SJCRH30 (cell line): ENCODE data around the gene C9orf50. TPM values are rescaled to one million over a fixed set of nuclear protein-coding genes. Genes with fewer than 3 reads are reported as not detected.
"Not testable (repeated sequence)": the region's sequence is repeated elsewhere in the genome, so short reads cannot be mapped to it uniquely, and the experiment has no call there.

Source experiments
- DNase-seq, 2 experiments: peaks; one replicate each; pipeline ENCODE4 v3.0.0-alpha.2; 2015 to 2020
- H3K27ac ChIP-seq: fragments of 250-450 bp; sonication (Bioruptor Pico); 2 replicates; pipeline ENCODE4 v1.5.1; 2020; ENCODE audit warnings: mild to moderate bottlenecking, moderate library complexity
- H3K27me3 ChIP-seq: fragments of 250-450 bp; sonication (Bioruptor Pico); 2 replicates; pipeline ENCODE4 v1.5.1; 2020; ENCODE audit warnings: mild to moderate bottlenecking, moderate library complexity
- H3K36me3 ChIP-seq: fragments of 250-450 bp; sonication (Bioruptor Pico); 2 replicates; pipeline ENCODE4 v1.5.1; 2020; ENCODE audit warnings: mild to moderate bottlenecking, moderate library complexity
- H3K4me1 ChIP-seq: fragments of 250-450 bp; sonication (Bioruptor Pico); 2 replicates; pipeline ENCODE4 v1.5.1; 2020; ENCODE audit warnings: mild to moderate bottlenecking, moderate library complexity
- H3K4me3 ChIP-seq: fragments of 250-450 bp; sonication (Bioruptor Pico); 2 replicates; pipeline ENCODE4 v1.5.1; 2020; ENCODE audit warnings: mild to moderate bottlenecking, moderate library complexity
- H3K9me3 ChIP-seq: fragments of 250-450 bp; sonication (Bioruptor Pico); replicated peaks from 2 replicates; pipeline ENCODE4 v1.5.1; 2020; ENCODE audit warnings: mild to moderate bottlenecking, moderate library complexity
- total RNA-seq: library from RNA; depleted of rRNA; stranded (reverse); fragments of >200 nt; shearing (Covaris generic); gene quantifications from 2 replicates; pipeline ENCODE4 v1.2.3, GENCODE V29; 2014

C9orf50 gene
- total RNA-seq, 1 experiment from 2014 or later = not detected

DNA sequence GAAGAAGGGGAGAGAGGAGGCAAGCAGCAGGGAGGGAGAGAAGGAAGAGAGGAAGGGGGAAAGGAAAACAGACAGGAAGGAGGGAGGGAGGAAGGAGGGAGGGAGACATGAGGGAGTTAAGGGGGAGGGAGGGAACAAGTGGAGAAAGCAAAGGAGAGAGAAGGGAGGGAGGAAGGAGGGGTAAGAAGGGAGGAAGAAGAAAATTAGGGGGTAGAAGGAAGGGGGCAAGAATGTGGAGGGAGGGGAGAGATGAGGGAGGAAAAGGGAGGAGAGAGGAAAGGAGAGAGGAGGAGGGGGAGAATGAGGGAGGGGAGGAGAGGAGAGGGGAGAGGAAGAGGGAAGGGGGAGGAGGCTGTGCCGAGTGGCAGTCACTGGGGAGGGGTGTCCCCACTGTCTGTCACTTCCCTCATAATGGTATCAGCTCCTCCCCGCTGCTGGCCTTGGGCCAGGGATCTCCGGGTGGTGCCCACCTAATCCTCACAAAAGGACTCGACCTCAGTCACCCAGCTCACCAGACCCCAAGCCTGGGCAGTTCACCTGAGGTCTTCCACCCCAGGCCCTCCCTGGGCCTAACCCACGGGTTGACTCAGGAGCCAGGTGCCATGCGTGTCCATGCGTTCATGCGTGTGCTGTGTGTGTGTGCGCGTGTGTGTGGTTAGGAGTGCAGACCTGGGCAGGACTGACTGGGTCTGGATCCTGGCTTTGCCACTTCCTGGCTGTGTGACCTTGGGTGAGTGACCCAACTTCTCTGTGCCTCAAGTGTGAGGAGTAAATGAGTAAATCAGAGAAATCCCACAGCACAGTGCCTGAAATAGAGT, 18.1 kb downstream of the C9orf50 start:
- Histone ChIP-seq H3K9me3 (no peaks in the 10 kb centered on the region), H3K27me3 (peaks cover 14% of the 10 kb centered on the region), H3K4me3 (no peak overlapping the region), H3K36me3 (no peaks in the 10 kb centered on the region), H3K27ac (no peak overlapping the region), H3K4me1 (peaks cover 15% of the 10 kb centered on the region; the same call in 1 of the 2 replicates)
- DNase-seq = no peak

DNA sequence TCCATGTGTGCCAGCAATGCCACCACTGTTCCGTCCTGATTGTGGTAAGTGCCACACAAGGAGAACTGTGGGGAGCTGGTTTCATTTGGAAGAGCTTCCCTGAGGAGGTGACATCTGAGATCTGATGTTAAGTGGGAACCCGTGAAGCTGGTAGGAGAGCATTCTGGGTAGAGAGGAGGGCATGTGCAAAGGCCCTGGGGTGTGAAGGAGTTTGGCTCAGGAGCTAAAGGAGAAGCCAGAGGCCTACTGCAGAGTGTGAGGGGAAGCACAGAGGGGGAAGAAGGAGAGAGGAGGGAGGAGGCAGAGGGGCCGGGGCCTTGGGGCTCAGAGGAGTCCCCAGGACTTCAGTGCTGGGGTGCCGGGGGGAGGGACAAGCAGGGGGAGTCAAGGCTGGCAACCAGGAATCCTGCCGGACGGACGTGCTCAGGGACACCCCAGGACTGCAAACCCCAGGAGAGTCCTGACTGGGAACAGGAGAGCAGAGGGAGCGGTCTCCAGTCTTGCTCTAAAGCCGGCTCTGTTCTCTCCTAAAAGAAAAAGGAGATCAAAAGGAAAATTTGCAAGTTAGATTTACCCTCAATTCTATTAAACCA, 19.7 kb downstream of the C9orf50 start:
- H3K4me1 ChIP-seq = peaks cover 9% of the 10 kb centered on the region; the same call in 1 of the 2 replicates
- H3K4me3 ChIP-seq = no peak overlapping the region
- H3K27me3 ChIP-seq = peaks cover 14% of the 10 kb centered on the region
- H3K36me3 ChIP-seq = no peaks in the 10 kb centered on the region
- DNase-seq = no peak
- H3K27ac ChIP-seq = no peak overlapping the region
- no peaks in the 10 kb centered on the region for H3K9me3 ChIP-seq

DNA sequence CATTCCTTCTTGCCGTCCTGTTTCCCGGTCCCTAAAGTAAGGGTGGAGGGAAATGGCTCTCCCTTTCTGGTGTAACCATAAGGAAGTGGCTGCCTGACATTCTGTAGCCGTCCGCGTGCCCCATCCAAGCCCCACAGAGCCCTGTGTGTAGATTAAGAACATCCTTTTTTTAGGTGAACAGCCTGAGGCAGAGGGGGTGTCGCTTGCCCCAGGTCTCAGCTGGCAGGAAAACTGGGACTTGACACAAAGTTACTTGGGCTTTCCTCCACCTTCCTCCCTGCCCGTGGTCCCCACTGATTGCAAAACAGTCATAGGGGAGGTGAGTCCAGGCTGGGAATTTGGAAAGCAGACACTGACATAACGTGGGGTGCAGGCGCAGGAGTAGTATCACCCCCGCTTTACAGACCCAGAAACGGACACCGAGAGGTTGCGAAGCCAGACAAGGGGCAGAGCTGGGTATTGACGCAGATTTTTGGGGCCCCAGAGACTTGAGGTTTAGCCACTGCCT, 22.8 kb downstream of the C9orf50 start:
- no peak overlapping the region for H3K27ac ChIP-seq
- H3K9me3 ChIP-seq = no peaks in the 10 kb centered on the region
- peaks cover 8% of the 10 kb centered on the region for H3K27me3 ChIP-seq
- no peaks in the 10 kb centered on the region for H3K36me3 ChIP-seq
- no peak for DNase-seq
- peaks cover 14% of the 10 kb centered on the region; the same call in 1 of the 2 replicates for H3K4me1 ChIP-seq
- H3K4me3 ChIP-seq = peak overlapping the region; percentile 56

DNA sequence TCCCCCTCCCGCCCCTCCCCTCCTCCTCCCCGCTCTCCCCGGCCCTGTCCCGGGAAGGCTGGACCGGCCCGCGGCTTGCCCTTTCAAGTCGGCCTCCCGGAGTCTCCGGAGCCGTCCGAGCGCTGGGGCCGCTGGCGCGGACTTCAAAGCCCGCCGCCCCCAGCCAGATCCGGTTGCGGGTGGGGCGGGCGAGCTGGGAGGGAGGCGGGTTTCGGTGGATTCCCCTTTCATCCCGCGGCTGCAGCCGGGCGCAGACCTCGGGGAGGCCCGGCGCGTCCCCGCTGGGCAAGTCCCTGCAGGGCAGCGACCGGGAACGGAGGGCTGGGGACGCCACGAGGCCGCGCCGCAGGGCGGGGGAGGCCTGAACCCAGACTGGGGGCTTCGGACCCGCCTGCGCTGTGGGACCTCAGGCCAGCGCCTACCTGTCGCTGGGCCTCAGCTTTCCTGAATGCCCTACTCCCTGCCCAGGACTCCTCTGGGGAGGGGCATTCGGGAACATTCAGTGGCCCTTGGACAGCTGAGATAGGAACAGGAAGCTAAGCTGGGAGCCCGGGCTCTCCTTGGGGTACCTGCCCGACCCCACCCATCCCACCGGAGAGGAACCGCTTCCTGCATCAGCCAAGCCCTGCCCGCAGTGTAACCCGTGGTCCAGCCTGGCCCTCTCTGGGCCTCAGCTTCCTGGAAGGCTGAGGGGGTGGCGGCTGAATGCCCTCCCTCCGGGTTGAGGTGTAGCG, 23.4 kb downstream of the C9orf50 start:
- H3K36me3 ChIP-seq = no peaks in the 10 kb centered on the region
- H3K4me1 ChIP-seq = peaks cover 14% of the 10 kb centered on the region; the same call in 1 of the 2 replicates
- H3K27me3 ChIP-seq = peaks cover 4% of the 10 kb centered on the region
- H3K27ac ChIP-seq = no peak overlapping the region
- peak overlapping the region; percentile 56 for H3K4me3 ChIP-seq
- peak in 1 of 2 experiments; percentile 60 for DNase-seq
- H3K9me3 ChIP-seq = no peaks in the 10 kb centered on the region

DNA sequence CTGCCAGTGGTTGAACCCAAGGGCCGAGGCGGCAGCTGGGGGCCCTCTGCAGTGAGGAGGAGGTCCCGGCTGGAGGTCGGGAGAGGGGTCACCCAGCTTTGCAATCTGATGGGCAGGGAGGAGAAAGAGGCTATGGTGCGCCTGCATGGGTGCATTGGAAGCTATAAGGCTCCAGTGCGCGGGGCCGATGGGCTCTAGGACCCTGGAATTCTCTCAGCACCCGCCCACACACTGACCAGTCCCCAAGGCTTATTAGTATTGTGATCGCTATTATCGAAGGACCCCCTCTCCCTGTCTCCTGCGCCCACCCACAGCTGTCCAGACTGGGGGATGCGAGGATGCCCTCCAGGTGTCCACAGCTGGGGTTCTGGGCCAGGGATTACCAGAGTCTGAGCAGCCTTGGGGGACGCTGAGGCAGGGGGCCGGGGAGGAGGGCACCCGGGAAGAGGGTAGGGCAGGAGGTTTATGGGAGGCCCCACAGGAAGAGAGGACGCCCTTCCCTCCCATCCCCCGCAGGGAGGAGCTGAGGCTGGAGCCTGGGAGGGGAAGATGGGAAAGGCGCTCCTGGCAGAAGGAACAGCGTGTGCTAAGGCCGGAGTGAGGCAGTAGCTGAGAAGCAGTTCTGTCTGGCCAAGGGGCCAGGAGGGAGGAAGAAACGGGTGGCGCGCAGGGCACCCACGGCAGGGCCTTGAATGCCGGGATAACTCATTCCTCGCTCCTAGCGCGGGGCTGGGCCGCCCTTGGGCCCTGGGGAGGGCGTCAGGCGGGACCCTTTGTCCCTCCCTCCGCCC, 24.2 kb downstream of the C9orf50 start:
- peaks cover 4% of the 10 kb centered on the region for H3K27me3 ChIP-seq
- DNase-seq = peak; percentile 83 to 91
- H3K9me3 ChIP-seq = no peaks in the 10 kb centered on the region
- H3K27ac ChIP-seq = peak overlapping the region; percentile 3; the same call in 1 of the 2 replicates
- peaks cover 14% of the 10 kb centered on the region; the same call in 1 of the 2 replicates for H3K4me1 ChIP-seq
- H3K4me3 ChIP-seq = peak overlapping the region; percentile 56
- H3K36me3 ChIP-seq = no peaks in the 10 kb centered on the region

DNA sequence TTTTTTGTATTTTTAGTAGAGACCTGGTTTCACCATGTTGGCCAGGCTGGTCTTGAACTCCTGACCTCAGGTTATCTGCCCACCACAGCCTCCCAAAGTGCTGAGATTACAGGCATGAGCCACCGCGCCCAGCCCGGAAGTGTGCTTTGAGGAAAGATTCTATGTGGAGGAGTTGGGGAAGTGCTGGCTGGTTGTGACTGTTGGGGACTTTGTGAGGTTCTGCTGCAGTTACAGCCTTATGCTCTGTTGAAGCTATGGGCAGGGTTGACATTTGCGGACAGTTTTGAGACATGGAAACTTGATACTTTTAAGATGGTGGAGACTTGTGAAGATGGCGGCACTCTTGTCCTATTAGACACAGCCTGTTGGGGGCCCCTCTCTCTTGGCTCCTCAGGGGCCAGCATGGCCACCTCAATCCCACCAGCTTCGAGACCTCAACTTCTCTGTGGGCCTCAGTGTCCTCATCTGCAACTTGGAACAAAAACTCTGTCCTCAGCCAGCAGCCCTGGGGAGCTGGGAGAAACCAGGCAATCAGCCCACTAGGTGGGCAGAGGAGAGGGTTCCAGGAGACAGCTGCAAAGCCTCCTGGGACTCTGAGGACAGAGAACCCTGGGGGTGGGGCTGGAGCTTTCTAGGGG, 24.9 kb downstream of the C9orf50 start:
- no peak for DNase-seq
- H3K27ac ChIP-seq = no peak overlapping the region
- H3K27me3 ChIP-seq = peaks cover 4% of the 10 kb centered on the region
- H3K4me1 ChIP-seq = peaks cover 16% of the 10 kb centered on the region
- no peaks in the 10 kb centered on the region for H3K36me3 ChIP-seq
- peak overlapping the region; percentile 56 for H3K4me3 ChIP-seq
- no peaks in the 10 kb centered on the region for H3K9me3 ChIP-seq

DNA sequence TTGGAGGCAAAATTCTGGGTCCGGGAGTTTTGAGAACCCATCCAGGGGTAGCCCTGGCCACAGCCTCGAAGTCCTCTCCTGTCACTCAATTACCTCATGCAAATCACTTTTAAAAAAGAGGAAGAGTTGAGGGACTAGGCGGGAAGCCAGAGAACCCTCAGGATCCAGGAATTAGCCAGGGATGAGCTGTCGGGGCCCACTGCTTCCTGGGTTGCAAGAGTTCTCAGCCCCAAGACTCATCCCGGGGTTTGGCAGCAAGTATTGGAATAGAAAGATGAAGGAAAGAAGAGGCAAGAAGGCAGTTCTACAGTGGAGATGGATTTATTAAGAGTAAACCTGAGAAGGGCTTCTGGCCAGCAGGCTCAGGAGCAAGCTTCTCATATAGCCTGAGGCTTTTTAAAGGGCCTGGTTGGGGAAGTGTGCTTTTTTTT, 25.6 kb downstream of the C9orf50 start:
- Histone ChIP-seq H3K4me3 (no peak overlapping the region), H3K27me3 (peaks cover 4% of the 10 kb centered on the region; the same call in 1 of the 2 replicates), H3K4me1 (peaks cover 23% of the 10 kb centered on the region), H3K27ac (no peak overlapping the region), H3K36me3 (no peaks in the 10 kb centered on the region), H3K9me3 (no peaks in the 10 kb centered on the region)
- DNase-seq = peak in 1 of 2 experiments; percentile 47

DNA sequence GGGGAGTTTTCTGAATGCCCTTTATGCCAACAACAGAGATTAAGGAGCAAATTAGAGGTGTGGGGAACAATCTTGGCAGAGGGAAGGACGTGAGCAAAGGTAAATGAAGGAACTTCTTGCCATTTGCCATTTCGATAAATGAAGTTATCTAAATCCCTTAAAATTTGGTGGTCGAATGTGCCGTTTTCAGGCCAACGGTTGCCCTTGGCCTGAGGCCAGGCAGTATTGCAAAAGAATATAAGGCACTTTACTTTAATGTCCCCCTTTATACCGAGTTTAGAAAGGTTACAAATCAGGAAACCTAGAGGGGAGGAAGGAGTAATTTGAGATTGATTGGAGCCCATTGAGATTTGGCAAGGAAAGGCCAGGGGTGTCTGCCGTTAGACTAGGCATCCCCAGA, 26.3 kb downstream of the C9orf50 start:
- Histone ChIP-seq H3K4me3 (no peak overlapping the region), H3K36me3 (no peaks in the 10 kb centered on the region), H3K27me3 (peaks cover 4% of the 10 kb centered on the region; the same call in 1 of the 2 replicates), H3K9me3 (no peaks in the 10 kb centered on the region), H3K27ac (no peak overlapping the region), H3K4me1 (peaks cover 30% of the 10 kb centered on the region)
- no peak for DNase-seq

DNA sequence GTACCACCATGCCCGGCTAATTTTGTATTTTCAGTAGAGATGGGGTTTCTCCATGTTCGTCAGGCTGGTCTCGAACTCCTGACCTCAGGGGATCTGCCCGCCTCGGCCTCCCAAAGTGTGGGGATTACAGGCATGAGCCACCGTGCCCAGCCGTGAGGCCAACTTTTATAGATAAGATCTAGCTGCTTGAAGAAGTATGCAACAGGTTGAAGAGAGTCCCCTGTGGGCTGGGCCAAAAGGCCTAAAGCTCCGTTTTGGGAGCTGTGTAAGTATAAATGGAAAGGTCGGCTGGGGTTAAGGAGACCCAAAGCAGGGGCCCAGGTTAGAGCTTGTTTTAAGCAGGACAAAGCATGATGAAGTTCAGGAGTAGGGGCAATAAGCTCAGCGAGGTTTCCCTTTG, 28.1 kb downstream of the C9orf50 start:
- H3K27ac ChIP-seq, H3K4me3 ChIP-seq, H3K36me3 ChIP-seq, H3K27me3 ChIP-seq, H3K9me3 ChIP-seq, DNase-seq: not testable (repeated sequence)
- peaks cover 33% of the 10 kb centered on the region for H3K4me1 ChIP-seq

DNA sequence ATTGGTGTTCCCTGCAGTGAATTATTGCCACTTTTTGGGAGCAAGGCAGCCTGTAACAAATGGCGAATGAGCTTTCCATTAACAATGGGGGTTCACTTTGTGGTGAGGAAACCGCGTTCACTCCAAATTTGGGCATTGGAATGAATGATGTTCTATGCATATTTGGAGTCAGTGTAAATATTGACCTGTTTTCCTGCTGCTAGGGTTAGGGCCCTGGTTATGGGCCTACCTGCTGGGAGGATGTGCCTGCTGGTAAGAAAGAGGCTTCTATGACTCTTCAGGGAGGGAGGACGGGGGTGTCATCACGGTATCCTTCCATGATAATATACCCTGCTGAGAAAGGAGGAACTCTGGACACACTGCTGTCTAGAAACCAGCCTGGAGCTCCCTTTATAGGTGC, 29.0 kb downstream of the C9orf50 start:
- DNase-seq = no peak
- no peaks in the 10 kb centered on the region for H3K27me3 ChIP-seq
- H3K9me3 ChIP-seq = no peaks in the 10 kb centered on the region

DNA sequence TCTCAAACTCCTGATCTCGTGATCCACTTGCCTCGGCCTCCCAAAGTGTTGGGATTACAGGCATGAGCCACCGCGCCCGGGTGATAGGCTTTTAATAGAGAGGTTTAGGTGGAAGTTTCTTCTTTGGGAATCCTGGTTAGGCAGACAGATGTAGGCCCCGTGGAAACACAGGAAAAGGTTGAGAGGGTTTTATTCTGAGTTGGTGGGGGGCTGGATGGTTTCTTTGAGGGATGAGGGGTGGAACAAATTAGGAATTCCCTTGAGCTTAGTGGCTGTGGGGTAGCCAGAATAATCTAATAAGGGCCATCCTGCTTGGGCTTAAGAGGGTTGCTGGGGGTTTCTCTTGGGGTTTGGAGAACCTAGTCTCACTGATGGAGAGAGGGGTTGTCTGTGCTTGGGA, 30.4 kb downstream of the C9orf50 start:
- Histone ChIP-seq H3K36me3 (no peaks in the 10 kb centered on the region), H3K27me3 (no peaks in the 10 kb centered on the region), H3K4me3 (no peak overlapping the region), H3K4me1 (peaks cover 37% of the 10 kb centered on the region), H3K9me3 (no peaks in the 10 kb centered on the region), H3K27ac (peak overlapping the region; percentile 57)
- DNase-seq = peak; percentile 62 to 81

More for the DNA sequence above, 29.0 kb downstream of the C9orf50 start:
- Histone ChIP-seq H3K4me1 (peaks cover 38% of the 10 kb centered on the region), H3K36me3 (no peaks in the 10 kb centered on the region), H3K4me3 (no peak overlapping the region), H3K27ac (no peak overlapping the region)

DNA sequence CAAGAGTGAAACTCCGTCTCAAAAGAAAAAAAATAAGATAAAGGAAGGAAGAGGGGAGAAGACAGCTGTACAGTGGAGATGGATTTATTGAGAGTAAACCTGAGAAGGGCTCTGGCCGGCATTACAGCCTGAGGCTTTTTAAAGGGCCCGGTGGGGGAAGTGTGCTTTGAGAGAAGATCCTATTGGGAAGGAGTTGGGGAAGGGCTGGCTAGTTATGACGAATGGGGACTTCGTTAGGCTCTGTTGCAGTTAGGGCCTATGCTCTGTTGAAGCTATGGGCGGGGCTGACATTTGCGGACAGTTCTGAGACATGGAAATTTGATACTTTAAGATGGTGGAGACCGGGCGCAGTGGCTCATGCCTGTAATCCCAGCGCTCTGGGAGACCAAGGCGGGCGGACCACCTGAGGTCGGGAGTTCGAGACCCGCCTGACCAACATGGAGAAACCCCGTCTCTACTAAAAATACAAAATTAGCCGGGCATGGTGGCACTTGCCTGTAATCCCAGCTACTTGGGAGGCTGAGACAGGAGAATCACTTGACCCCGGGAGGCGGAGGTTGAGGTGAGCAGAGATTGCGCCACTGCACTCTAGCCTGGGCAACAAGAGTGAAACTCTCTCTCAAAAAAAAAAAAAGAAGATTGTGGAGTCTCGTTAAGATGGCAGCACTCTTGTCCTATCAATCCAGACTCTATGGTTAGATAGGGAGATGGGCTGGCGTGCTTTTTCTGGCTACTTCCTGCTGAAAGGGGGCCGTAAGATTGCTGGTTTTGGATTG, 33.2 kb downstream of the C9orf50 start:
- H3K4me1 ChIP-seq = peaks cover 41% of the 10 kb centered on the region
- no peaks in the 10 kb centered on the region for H3K27me3 ChIP-seq
- no peaks in the 10 kb centered on the region for H3K36me3 ChIP-seq
- DNase-seq = peak; percentile 96 to 99
- H3K4me3 ChIP-seq = no peak overlapping the region
- peak overlapping the region; percentile 52 for H3K27ac ChIP-seq
- no peaks in the 10 kb centered on the region for H3K9me3 ChIP-seq

DNA sequence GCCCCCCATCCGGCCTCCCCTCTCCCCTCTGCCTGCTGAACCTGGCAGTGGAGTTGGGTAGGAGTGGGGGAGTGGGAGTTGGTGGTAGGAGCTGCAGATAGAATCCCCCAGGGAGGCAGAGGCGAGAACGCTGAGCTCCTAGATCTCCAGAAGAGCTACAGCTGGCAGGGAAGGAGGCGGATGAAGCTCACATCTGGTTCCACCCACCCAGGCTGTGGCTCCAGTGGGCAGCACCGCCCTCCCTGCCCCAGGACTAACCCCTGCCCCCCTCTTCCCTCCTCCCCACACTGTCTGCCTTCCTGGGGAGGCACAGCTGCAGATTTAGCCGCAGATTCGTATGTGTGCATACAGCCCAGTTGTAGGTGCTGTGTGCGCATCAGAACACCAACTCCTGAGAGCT, 34.2 kb downstream of the C9orf50 start:
- peak; percentile 90 for DNase-seq
- H3K27me3 ChIP-seq = no peaks in the 10 kb centered on the region
- no peak overlapping the region for H3K4me3 ChIP-seq
- H3K36me3 ChIP-seq = no peaks in the 10 kb centered on the region
- H3K9me3 ChIP-seq = no peaks in the 10 kb centered on the region
- peak overlapping the region; percentile 52 for H3K27ac ChIP-seq
- H3K4me1 ChIP-seq = peaks cover 41% of the 10 kb centered on the region
